ENCODE results near the gene PLD4.
"Not testable (repeated sequence)": the region's sequence is repeated elsewhere in the genome, so short reads cannot be mapped to it uniquely, and the experiment has no call there.

Gene PLD4

DNA sequence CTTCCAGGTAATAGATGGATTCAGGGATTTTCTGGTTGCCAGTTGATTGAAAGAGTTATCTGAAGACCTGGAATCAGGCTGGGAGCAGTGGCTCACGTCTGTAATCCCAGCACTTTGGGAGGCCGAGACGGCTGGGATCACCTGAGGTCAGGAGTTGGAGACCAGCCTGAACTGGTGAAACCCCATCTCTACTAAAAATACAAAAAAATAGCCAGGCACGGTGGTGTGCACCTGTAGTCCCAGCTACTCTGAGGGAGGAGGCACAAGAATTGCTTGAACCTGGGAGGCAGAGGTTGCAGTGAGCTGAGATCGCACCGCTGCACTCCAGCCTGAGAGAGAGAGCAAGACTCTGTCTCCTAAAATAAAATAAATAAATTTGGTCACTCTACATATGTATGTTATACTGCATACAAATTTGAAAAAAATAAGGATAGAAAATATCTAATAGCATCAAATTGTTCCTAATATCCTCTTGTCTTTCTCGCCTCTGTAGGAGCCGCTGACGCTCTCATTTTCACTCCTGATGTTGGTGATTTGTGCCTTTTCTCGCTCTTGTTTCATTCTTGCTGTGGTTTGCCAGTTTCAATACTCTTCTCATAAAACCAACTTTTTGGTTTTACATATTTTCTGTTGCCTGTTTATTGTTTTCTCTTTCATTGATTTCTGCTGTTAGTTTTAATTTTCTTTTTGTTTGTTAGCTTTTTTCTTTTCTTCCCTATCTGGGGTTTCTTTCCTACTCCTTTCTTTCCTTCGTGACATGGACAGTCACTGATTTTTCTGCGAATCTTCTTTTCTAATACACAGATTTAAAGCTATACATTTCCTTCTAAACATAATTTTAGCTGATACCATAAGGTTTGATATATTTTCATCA lies 23.8 kb upstream of the PLD4 start:
- DNase-seq: no peak

DNA sequence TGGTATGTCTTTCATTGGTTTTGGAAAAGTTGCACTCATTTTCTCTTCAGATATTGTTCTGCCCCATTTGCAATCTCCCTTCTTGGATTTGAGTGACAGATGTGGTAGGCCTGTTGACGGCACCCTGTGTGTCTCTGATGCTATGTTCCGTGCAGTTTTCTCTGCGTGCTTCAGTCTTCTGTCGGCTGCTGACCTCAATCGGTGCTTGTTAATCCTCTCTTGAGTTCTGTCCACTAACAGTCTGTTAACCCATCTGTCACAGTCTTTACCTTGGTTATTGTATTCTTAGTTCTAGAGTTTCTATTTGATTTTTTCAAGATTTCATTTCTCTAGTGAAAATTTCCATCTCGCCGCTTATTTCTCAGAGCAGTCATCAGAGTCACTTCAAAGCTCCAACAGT lies 20.7 kb upstream of the PLD4 start:
- DNase-seq: no peak

DNA sequence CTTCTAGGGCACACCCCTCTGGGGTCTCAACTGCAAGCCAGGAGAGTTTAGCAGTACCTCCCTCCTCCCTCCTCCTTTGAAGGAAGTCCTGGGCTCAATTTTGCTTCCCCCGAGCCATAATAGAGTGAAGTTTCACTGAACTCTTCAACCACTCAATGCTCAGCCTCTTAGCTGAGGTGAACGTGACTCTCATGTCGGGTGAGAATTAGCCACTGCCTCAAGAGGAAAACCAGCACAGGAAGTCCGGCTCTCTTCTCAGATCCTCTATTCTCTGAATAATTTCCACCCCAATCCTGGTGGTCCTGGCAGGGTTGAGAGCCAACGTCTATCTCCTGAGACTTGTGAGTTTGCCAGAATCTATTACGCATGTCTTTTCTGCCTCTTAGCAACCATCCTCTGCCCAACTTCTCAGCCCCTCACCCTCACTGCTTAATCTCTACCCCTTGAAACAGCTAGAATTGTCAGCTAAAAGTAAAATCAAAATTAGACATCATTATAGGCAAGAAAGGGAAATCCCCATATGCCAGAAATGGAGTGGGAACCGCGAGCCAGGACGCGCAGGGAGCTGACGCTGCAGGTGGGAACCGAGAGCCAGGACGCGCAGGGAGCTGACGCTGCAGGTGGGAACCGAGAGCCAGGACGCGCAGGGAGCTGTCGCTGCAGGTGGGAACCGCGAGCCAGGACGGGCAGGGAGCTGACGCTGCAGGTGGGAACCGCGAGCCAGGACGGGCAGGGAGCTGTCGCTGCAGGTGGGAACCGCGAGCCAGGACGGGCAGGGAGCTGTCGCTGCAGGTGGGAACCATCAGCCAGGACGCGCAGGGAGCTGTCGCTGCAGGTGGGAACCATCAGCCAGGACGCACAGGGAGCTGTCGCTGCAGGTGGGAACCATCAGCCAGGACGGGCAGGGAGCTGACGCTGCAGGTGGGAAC lies 19.8 kb upstream of the PLD4 start:
- DNase-seq: not testable (repeated sequence)

DNA sequence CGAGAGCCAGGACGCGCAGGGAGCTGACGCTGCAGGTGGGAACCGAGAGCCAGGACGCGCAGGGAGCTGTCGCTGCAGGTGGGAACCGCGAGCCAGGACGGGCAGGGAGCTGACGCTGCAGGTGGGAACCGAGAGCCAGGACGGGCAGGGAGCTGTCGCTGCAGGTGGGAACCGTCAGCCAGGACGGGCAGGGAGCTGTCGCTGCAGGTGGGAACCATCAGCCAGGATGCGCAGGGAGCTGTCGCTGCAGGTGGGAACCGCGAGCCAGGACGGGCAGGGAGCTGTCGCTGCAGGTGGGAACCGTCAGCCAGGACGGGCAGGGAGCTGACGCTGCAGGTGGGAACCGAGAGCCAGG lies 19.1 kb upstream of the PLD4 start:
- not testable (repeated sequence) for DNase-seq

DNA sequence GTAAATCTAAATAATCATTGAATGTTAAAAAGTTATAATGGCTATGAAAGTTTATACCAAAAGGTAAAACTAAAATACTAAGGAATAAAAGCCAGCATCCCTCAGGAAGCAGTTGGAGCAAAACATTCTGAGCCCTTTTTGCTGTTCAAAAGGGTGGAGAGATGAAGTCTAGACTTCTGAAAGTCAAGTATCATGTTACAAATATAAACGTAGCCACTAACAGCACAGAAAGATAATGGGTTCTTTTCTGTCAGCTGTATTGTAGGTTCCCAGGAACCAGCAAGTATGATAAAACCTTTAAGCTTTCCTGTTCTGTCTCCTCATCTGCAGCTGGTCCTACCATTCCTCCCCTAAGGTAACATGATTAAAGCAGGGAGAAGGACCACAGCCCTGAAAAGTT lies 16.4 kb upstream of the PLD4 start:
- no peak for DNase-seq

DNA sequence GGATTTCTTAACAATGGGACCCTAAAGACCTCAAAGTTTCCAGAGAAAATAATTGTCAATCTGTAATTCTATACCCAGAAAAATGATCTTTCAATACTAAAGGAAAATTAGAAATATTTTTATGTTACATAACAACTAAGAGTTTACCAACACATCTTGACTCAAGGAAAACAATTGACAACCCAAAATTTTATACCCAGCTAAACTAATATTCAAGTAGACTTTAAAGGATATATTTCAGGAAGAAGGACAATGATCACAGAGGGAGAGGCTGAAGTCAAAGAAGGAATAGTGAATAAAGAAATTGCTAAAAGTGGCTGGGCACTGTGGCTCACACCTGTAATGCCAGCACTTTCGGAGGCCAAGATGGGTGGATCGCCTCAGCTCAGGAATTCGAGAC lies 12.6 kb upstream of the PLD4 start:
- DNase-seq: no peak

DNA sequence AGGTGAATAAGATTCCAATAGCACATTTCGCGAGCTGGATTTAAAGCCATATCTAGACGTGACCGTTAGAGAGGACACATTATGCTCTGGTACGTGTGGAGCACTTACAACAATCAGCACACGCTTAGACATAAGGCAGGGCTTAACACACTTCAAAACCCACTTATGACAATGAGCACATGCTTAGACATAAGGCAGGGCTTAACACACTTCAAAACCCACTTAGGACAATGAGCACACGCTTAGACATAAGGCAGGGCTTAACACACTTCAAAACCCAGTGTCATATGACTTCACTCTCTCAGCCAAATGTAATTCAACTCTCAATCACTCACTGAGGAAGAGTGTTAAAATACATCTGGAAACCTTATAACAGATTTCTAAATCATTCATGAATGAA lies 11.2 kb upstream of the PLD4 start:
- DNase-seq: no peak

DNA sequence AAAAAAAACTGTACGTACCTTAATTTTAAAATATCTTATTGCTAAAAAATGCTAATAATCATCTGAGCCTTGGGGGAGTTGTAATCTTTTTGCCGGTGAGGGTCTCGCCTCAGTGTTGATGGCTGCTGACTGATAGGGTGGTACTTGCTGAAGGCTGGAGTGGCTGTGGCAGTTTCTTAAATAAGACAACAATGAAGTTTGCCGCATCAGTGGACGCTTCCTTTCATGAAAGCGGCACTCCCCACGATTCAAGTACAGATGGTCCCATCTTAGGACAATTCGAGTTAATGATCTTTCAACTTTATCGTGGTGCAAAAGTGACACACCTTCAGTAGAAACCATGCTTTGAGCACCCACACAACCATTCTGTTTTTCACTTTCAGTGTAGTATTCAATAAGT lies 7.6 kb upstream of the PLD4 start:
- no peak for DNase-seq

DNA sequence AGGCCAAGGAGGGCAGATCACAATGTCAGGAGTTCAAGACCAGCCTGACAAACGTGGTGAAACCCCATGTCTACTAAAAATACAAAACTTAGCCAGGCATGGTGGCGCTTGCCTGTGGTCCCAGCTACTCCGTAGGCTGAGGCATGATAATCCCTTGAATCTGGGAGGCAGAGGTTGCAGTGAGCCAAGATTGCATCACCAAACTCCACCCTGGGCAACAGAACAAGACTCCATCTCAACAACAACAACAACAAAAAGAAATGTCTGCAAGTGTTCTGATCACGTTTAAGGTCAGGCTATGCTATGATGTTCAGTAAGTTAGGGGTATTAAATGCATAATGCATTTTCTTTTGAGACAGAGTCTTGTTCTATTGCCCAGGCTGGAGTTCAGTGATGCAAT lies 6.7 kb upstream of the PLD4 start:
- DNase-seq: no peak

DNA sequence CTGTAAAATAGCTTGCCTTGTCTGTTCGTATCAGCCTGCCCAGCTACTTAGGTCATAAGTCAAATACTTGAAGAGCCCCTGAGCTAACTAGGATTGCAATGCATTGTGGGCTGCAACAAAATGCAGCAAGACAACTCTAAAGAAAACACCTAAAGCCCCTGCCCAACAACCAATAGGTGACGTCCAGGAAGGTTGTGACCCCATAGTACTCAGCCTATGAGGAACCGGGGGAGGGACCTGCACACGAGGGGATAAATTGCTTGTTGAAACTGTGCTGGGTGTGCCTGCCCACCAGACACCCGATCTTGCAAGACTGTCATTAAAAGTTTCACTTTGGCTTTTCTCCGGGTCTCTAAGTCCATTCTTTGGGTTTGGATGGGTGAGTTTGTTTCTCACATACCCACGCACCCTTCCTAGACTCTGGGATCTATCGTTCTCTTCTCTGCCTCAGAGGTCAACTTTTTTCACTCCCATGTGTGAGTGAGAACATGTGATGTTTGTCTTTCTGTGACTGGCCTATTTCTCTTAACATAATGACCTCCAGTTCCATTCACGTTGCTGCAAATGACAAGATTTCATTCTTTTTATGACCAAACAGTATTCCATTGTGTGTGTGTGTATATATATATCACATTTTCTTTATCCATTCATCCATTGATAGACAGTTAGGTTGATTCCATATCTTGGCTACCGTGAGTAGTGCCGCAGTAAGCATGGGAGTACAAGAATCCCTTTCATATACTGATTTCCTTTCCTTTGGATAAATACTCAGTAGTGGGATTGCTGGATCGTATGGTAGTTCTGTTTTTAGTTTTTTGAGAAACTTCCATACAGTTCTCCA lies 5.3 kb upstream of the PLD4 start:
- not testable (repeated sequence) for DNase-seq

DNA sequence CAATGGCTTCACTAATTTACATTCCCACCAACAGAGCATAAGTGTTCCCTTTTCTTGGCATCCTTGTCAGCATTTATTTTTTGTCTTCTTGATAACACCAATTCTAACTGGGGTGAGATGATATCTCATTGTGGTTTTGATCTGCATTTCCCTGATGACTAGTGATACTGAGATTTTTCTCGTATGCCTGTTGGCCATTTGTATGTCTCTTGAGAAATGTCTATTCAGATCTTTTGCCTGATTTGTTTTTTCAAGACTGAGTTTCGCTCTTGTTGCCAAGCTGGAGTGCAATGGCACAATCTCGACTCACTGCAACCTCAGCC lies 4.7 kb upstream of the PLD4 start:
- no peak for DNase-seq

DNA sequence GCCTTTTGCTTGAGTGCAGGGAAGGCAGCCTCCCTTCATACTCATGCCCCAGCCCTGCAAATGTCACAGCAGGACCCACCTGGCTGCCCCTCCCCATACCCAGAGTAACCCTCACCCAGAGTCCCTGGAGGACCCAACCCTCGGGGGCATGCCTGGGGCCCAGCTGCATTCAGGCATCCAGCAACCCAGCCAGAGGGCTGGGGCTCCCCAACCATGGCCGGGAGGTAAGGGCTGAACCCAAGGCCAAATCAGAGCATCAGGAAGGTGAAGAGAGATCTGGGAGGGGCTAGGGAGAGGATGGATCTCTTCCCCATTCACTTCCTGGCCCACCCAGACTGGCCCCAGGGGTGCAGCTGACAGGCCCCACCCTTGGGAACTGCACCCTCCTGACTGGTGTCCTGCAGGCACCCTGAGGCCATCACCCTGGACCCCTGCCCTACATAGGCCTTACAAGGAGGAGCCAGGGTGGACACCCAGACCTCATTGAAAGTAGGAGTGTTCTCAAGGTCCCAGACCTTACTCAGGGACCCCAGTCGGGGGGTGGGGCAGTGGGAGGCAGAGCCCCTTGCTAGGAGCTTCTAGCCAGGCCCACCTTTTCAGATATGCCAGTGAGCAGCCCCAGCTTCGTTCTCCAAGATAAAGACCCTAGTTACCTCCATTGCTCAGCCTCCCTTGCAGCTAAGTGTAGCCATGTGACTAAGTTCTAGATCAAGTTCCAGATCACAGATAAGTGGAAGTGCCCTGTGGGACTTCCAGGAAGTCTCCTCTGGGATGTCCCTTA lies 849 bp upstream of the PLD4 start:
- no peak for DNase-seq

DNA sequence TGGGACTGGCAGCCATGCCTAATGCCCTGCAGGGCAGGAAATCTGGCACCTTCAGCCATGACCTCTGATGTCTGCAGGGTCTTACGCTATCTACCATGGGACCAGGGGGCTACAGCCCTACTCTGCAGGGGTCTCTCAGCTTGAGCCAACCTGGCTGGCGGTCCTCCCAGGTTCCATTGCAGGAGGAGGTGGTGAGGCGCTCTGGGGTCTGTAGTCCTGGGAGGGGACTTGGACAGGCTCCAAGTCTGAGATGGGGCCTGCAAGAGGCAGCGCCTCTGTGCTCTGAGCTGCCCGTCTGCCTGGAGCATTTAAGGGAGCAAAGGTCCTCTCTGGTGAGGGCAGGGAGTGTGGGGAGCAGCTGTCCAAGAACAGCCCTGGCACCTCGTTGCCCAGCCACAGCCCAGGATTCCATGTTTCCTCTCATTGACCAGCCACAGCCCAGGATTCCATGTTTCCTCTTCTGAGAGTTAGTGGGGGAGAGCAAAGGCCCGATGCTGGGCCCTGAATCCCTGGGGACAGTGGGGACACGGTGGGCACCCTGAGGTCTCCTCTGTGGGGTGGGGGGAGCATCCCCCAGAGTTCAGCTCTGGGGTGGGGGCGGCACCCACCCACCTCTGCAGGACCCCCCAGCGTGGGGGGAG lies 655 bp downstream of the PLD4 start:
- no peak for DNase-seq

DNA sequence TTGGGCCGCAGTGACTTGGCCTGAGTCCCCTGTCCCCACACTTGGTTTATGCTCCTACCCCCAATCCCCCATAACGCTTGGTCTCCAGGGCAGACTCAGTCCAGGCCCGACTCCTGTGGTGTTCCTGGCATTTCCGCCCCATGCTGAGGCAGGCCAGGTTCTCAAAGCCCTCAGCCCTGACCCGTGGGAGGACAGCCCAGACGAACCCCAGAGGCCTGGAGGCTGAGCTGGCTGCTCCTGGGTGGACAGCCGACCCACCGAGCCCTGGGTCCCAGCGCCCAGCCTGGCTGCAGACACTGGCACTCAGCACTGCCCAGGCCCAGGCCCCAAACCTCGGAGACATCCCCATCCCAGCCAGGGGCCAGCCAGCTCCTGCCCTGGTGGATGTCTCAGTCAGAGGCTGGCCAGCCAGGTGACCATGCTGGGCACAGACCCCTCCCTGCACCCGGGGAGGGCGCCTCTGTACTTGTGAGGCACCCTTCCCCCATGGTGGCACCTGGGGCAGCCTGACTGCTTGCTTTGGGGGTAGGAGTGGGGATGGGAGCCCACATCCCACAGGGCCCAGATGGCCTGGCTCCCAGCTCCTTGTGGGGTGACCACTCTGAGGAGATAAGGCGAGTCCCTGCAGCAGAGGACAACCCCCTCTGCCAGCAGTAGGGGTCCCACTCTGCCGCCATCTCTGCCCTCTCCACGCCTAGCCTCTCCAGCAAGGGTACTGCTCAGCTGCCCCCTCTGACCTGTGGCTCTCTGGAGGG lies 1.4 kb downstream of the PLD4 start:
- DNase-seq: no peak

DNA sequence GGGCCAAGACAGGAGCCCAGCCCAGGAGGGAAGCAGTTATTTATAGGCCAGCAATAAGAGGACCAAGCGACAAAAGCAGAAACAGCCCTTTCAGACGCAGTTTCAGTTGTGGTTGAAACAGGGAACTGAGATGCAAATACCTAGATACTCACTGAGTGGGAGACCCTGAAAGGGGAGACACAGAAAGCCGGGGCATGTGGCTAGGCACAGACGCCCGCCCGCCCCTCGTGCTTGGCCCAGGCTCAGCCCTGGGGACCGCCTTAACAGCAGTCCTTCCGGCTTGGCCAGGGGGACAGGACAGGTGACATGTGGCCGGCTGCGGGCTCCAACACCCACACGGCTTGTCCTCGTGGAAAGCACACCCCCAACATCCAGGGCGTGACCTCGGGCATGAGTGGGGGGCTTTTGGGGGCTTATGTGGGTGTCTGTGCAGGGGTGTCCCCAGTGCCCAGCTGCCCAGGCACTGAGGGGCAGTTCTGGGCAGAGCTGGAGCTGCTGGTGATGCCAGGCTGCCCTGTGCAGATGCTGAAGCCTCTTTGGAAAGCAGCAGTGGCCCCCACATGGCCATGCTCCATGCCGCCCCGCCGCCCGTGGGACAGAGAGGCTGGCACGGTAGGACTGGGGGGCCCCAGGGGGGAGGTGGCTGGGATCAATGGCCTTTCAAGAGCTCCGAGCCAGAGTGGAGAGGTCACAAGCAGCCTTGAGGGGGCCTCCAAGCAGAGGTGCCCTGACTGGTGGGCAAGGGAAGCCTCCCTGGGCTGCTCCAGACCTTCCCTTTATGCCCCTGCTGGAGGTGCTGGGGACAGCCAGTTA lies 2.1 kb downstream of the PLD4 start:
- DNase-seq: peak in 1 of 2 donors; percentile 54

DNA sequence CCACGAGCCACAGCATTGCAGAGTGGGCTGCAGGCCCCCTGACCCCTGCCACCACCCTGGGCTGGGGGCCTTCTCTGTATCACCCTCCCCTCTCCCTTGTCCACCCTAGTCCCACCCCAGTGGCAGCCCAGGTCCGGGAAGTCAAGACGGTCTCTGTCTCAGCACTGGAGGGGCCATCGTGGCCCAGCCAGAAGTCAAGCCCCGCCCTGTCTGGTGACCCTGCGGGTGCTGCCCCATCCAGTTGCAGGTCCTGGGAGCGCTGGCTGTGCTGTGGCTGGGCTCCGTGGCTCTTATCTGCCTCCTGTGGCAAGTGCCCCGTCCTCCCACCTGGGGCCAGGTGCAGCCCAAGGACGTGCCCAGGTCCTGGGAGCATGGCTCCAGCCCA lies 2.7 kb downstream of the PLD4 start:
- no peak for DNase-seq

DNA sequence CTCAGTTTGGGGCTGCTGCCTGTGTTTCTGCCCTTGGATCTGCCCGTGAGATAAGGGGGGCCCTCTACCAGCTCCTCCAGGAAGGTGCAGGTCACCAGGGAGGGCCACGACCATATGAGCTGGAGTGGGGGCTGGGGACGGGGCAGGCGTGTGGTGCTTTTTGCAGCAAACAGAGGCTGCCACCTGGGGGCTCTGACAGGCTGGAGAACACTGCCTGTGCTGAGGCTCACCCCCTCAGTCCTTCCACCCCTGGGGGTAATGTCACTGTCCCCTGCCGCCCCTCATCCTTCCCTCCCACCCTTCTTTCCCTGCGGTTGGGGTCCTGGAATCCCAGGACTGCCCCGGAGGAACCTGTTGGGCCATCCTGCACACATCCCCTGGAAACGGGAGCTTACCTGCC lies 3.2 kb downstream of the PLD4 start:
- no peak for DNase-seq

DNA sequence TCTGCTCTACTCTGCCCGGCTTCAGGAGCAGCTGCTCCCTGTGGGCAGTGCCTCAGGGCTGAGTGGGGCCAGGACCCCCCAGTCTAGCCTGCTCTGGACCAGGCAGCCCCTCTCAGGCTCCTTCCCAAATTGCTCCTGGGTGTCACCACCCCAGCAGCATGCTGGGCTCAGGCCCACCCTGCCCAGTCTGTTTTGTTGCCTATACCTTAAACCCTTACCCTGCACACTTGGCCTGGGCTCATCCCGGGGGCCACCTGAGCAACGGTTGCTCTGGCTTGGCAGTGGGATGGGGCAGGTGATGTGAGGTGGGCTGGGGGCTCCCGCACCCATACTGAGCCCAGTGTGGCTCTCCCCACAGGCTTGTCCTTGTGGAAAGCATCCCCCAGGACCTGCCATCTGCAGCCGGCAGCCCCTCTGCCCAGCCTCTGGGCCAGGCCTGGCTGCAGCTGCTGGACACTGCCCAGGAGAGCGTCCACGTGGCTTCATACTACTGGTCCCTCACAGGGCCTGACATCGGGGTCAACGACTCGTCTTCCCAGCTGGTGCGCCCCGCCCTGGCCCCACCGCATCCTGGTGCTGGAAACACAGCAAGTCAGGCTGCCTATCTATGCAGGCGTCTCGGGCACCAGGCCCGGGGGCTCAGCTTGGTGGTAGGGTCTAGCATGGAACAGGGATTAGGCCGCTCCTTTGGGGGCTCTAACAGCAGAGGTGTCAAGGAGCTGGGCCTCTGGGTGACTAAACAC lies 3.9 kb downstream of the PLD4 start:
- no peak for DNase-seq

All from CD4-positive, alpha-beta T cell treated with Interleukin-1 beta for 1 hour (primary cell).